Gastrocnemius medialis (tissue), 4 donors: ENCODE results near the gene APC. TPM values are rescaled to one million over a fixed set of nuclear protein-coding genes. Genes with fewer than 3 reads are reported as not detected.

Experiments used
- ATAC-seq, 2 donors: fragments of 150-250 bp; one replicate each; pipeline ENCODE4 v1.9.1; 2016
- DNase-seq, 2 donors: peaks; one replicate each; pipeline ENCODE4 v3.0.0-alpha.2; 2019
- H3K27ac ChIP-seq, 4 donors: fragments of 200-600 bp; sonication (generic); 1 replicate in 1 of 4; 2 replicates in 3 of 4; pipeline ENCODE4 v1.5.1; 2016 to 2018; ENCODE audit warnings: mild to moderate bottlenecking in 2 of 4, moderate library complexity in 1 of 4
- H3K27me3 ChIP-seq, 3 donors: fragments of 200-600 bp; sonication (generic) in 2 of 3; 1 replicate in 1 of 3; 2 replicates in 2 of 3; pipeline versions ENCODE4 v1.5.1 to v1.6.0; 2016 to 2019; ENCODE audit warnings: mild to moderate bottlenecking in 1 of 3, moderate library complexity in 1 of 3
- H3K36me3 ChIP-seq, 2 donors: fragments of 200-600 bp; sonication (generic) in 1 of 2; one replicate each; pipeline ENCODE4 v1.5.1; 2017 to 2018
- H3K4me1 ChIP-seq, 2 donors: fragments of 200-600 bp; sonication (generic) in 1 of 2; one replicate each; pipeline ENCODE4 v1.5.1; 2016 to 2017; ENCODE audit warnings: mild to moderate bottlenecking in 2 of 2
- H3K4me3 ChIP-seq, 4 donors: fragments of 200-600 bp; sonication (generic) in 3 of 4; 1 replicate in 1 of 4; 2 replicates in 3 of 4; pipeline ENCODE4 v1.5.1; 2016 to 2019; ENCODE audit warnings: mild to moderate bottlenecking in 2 of 4
- H3K9me3 ChIP-seq, 3 donors: fragments of 200-600 bp; sonication (generic) in 2 of 3; 1 replicate in 1 of 3; 2 replicates in 2 of 3; pipeline ENCODE4 v1.5.1; 2016 to 2019
- CTCF ChIP-seq, 5 experiments: fragments of 450-650 bp in 3 of 5; fragments of 200-600 bp in 2 of 5; sonication (generic) in 2 of 5; IDR thresholded peaks in 4 of 5; conservative IDR thresholded peaks in 1 of 5; 1 replicate in 4 of 5; 2 replicates in 1 of 5; pipeline ENCODE4 v1.5.1; 2016 to 2019; ENCODE audit warnings: antibody characterized with exemption in 5 of 5, mild to moderate bottlenecking in 3 of 5, moderate library complexity in 3 of 5
- POLR2A ChIP-seq, 2 donors: fragments of 450-650 bp; IDR thresholded peaks; one replicate each; pipeline ENCODE4 v1.6.1; 2017; ENCODE audit warnings: antibody characterized with exemption in 2 of 2, mild to moderate bottlenecking in 2 of 2, moderate library complexity in 2 of 2
- in situ Hi-C, 4 donors: fragments of 200-750 bp; cut with MboI; loops; one replicate each; pipeline versions ENCODE4 v1.15.0 to v1.8.0; 2017; ENCODE audit warnings: low sequenced_read_pairs in 4 of 4
- intact Hi-C: fragments of 100-400 bp; cut with DNase I; formaldehyde crosslinking; loops from one replicate; pipeline ENCODE4 v1.15.1; 2023; ENCODE audit warnings: low total_unique reads
- total RNA-seq, 4 donors: library from RNA; depleted of rRNA; stranded (reverse); fragments of >200 nt; gene quantifications; one replicate each; pipeline versions ENCODE4 v1.1.0 to v1.2.3, GENCODE V29; 2016

Gene APC
- total RNA-seq, 4 donors from 2014 or later: 50.1 to 102 (median 60.4) TPM

GRCh38 chr5:112799661-112800060, 62.0 kb downstream of the APC start:
- in situ Hi-C loops: no loop called here

GRCh38 chr5:112800891-112801290, 63.2 kb downstream of the APC start:
- Histone ChIP-seq H3K36me3 (peaks cover 0 to 6% of the 10 kb centered on the region in 2 donors), H3K4me1 (no peaks in the 10 kb centered on the region), H3K27me3 (no peaks in the 10 kb centered on the region), H3K9me3 (no peaks in the 10 kb centered on the region), H3K27ac (no peak overlapping the region), H3K4me3 (no peak overlapping the region)
- DNase-seq (no peak), ATAC-seq (no peak)
- in situ Hi-C loops (no loop called here), intact Hi-C loops (no loop called here)
- TF ChIP-seq POLR2A (IDR thresholded peaks at IDR 0.05): no peak
- TF ChIP-seq CTCF (IDR thresholded peaks at IDR 0.05 in 4 of 5, conservative IDR thresholded peaks at IDR 0.05 in 1 of 5): no peak

More at GRCh38 chr5:112799661-112800060, 62.0 kb downstream of the APC start:
- no peak overlapping the region for H3K4me3 ChIP-seq
- no peaks in the 10 kb centered on the region for H3K4me1 ChIP-seq
- DNase-seq (no peak), ATAC-seq (no peak)
- H3K9me3 ChIP-seq: no peaks in the 10 kb centered on the region
- no peak overlapping the region for H3K27ac ChIP-seq
- intact Hi-C loops: no loop called here
- peaks cover 0 to 12% of the 10 kb centered on the region in 2 donors for H3K36me3 ChIP-seq
- H3K27me3 ChIP-seq: no peaks in the 10 kb centered on the region
- TF ChIP-seq POLR2A (IDR thresholded peaks at IDR 0.05): no peak
- TF ChIP-seq CTCF (IDR thresholded peaks at IDR 0.05 in 4 of 5, conservative IDR thresholded peaks at IDR 0.05 in 1 of 5): no peak

DNA sequence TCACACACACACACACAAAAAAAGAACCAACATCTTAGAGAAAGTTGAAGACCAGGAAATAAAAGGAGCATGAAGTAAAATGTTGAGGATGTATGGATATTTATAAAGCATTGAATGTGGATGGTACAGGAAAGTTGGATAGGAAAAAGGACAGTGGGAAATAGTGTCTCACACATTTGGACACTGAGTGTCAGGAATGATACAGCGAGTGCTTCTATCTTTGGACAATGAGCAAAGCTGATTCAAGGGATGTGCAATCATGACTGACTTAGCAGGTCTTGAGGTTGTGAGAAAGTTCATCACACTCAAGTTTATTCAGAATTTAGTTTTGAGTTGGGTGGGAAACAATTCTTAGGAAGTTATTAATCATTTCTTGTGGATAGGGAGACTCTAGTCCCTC, 73.3 kb downstream of the APC start:
- Histone ChIP-seq H3K27me3 (no peaks in the 10 kb centered on the region), H3K4me1 (no peaks in the 10 kb centered on the region), H3K4me3 (no peak overlapping the region), H3K9me3 (no peaks in the 10 kb centered on the region), H3K36me3 (peaks cover 0 to 20% of the 10 kb centered on the region in 2 donors), H3K27ac (no peak overlapping the region)
- no peak for TF ChIP-seq POLR2A (IDR thresholded peaks at IDR 0.05)
- no peak for TF ChIP-seq CTCF (IDR thresholded peaks at IDR 0.05 in 4 of 5, conservative IDR thresholded peaks at IDR 0.05 in 1 of 5)
- in situ Hi-C loops: no loop called here
- no peak for ATAC-seq
- intact Hi-C loops: no loop called here
- no peak for DNase-seq

DNA sequence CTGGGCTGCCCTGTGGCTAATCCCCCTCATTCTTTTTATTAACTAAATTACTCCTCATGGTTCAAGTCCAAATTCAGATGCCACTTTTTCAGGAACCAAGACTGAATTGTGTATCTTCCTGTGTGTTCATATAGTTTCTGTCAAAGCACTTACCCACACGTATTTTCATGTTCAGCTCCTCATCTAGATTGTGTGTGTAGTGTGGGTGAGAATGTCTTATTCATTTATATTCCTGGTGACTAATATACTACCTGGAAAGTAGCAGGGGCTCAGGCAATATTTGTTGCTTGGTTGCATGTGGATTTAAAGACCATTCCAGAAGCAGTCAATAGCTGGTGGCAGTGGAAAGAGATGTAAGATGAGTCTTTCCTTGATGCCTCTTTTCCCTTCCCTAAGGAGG, 74.9 kb downstream of the APC start:
- no peaks in the 10 kb centered on the region for H3K9me3 ChIP-seq
- no peaks in the 10 kb centered on the region for H3K27me3 ChIP-seq
- peaks cover 0 to 27% of the 10 kb centered on the region in 2 donors for H3K36me3 ChIP-seq
- intact Hi-C loops: no loop called here
- H3K27ac ChIP-seq: no peak overlapping the region
- DNase-seq (no peak), ATAC-seq (no peak)
- TF ChIP-seq POLR2A (IDR thresholded peaks at IDR 0.05) (no peak), CTCF (IDR thresholded peaks at IDR 0.05 in 4 of 5, conservative IDR thresholded peaks at IDR 0.05 in 1 of 5) (no peak)
- no peaks in the 10 kb centered on the region for H3K4me1 ChIP-seq
- H3K4me3 ChIP-seq: no peak overlapping the region
- in situ Hi-C loops: no loop called here

- DNase-seq (no peak), ATAC-seq (no peak)
- H3K27me3 ChIP-seq: no peaks in the 10 kb centered on the region
- H3K9me3 ChIP-seq: no peaks in the 10 kb centered on the region
- intact Hi-C loops: no loop called here
- in situ Hi-C loops: no loop called here
- TF ChIP-seq CTCF (IDR thresholded peaks at IDR 0.05 in 4 of 5, conservative IDR thresholded peaks at IDR 0.05 in 1 of 5): no peak
- TF ChIP-seq POLR2A (IDR thresholded peaks at IDR 0.05): no peak
- H3K4me1 ChIP-seq: no peaks in the 10 kb centered on the region
- no peak overlapping the region for H3K4me3 ChIP-seq
- no peak overlapping the region for H3K27ac ChIP-seq
- H3K36me3 ChIP-seq: peaks cover 0 to 50% of the 10 kb centered on the region in 2 donors
Observed at GRCh38 chr5:112820246-112820645, 82.6 kb downstream of the APC start.
